HCT116 (cell line): Measurements from ENCODE around the gene IGF2R. TPM values are rescaled to one million over a fixed set of nuclear protein-coding genes. Genes with fewer than 3 reads are reported as not detected.

ENCODE experiments used
- ATAC-seq: fragments of 200-7000 bp; cut with Tn5 transposase; 2 replicates; pipeline ENCODE4 v1.9.1; 2020; ENCODE audit warnings: mild to moderate bottlenecking, moderate library complexity
- BruUV-seq: library from RNA; stranded (reverse); fragments of 400-500 nt; replicated peaks from 2 replicates; lab custom pipeline; 2021; lab: Mats Ljungman, UMichigan
- CTCF ChIA-PET: fragments of 300-600 bp; sonication (Branson Sonifier 250); formaldehyde crosslinking; loops from one replicate; lab custom pipeline; 2021; ENCODE audit warnings: antibody characterized with exemption; lab: Charles Lee
- POLR2A ChIA-PET: fragments of 300-600, 350-600 bp; sonication (Branson Sonifier 250); formaldehyde crosslinking; loops from one replicate; lab custom pipeline; 2021; ENCODE audit warnings: antibody characterized with exemption; lab: Charles Lee
- RAD21 ChIA-PET, 2 experiments: fragments of 300-600 bp; sonication (Branson Sonifier 250); formaldehyde crosslinking; loops; one replicate each; lab custom pipeline; 2023; ENCODE audit warnings: low total read pairs in 2 of 2; ENCODE audit not compliant: uncharacterized antibody in 2 of 2, unreplicated experiment in 2 of 2, low non-redundant PET in 1 of 2; lab: Charles Lee
- DNase-seq: peaks from one replicate; pipeline ENCODE4 v3.0.0-alpha.2; 2010; ENCODE audit warnings: low read depth, low spot score
- H2AFZ ChIP-seq: fragments of 200-600 bp; shearing (Covaris generic), sonication (generic); 2 replicates; pipeline ENCODE4 v1.6.1; 2017; ENCODE audit warnings: low read depth, mixed run types, mixed read lengths, antibody characterized with exemption, low read length; ENCODE audit not compliant: poor library complexity, severe bottlenecking
- H3K27ac ChIP-seq: 2 replicates; pipeline ENCODE4 v1.5.1; 2012; ENCODE audit warnings: low read depth, low read length
- H3K27me3 ChIP-seq: fragments of 200-600 bp; sonication (generic); 2 replicates; pipeline ENCODE4 v1.6.1; 2016; ENCODE audit warnings: mixed run types, low read length, mixed read lengths; ENCODE audit not compliant: insufficient read depth
- H3K36me3 ChIP-seq, 2 experiments: fragments of 200-500 bp in 1 of 2; fragments of 200-600 bp in 1 of 2; sonication (Bioruptor generic) in 1 of 2; sonication (generic) in 1 of 2; 2 replicates each; pipeline versions ENCODE4 v1.5.1 to v1.6.1; 2014 to 2016; ENCODE audit warnings: low read length in 2 of 2, inconsistent platforms in 1 of 2, mixed read lengths in 1 of 2, mixed run types in 1 of 2; ENCODE audit not compliant: insufficient read depth in 2 of 2, control insufficient read depth in 1 of 2
- H3K4me1 ChIP-seq, 2 experiments: fragments of 200-600 bp in 1 of 2; sonication (generic) in 1 of 2; 2 replicates each; pipeline versions ENCODE4 v1.5.1 to v1.6.1; 2012 to 2017; ENCODE audit warnings: low read length in 2 of 2, inconsistent platforms in 1 of 2, mild to moderate bottlenecking in 1 of 2, mixed read lengths in 1 of 2, mixed run types in 1 of 2, moderate library complexity in 1 of 2; ENCODE audit not compliant: insufficient read depth in 2 of 2, control insufficient read depth in 1 of 2
- H3K4me2 ChIP-seq: fragments of 200-600 bp; sonication (generic); 2 replicates; pipeline ENCODE4 v1.6.1; 2017; ENCODE audit warnings: mixed run types, low read length, mixed read lengths
- H3K4me3 ChIP-seq, 2 experiments: fragments of 200-600 bp in 1 of 2; sonication (generic) in 1 of 2; replicated peaks in 1 of 2; 2 replicates each; pipeline ENCODE4 v1.5.1; 2011 to 2016; ENCODE audit warnings: low read length in 2 of 2, control low read depth in 1 of 2, low read depth in 1 of 2, mild to moderate bottlenecking in 1 of 2, mixed read lengths in 1 of 2, mixed run types in 1 of 2
- H3K79me2 ChIP-seq: fragments of 200-600 bp; sonication (generic); 2 replicates; pipeline ENCODE4 v1.6.1; 2017; ENCODE audit warnings: mild to moderate bottlenecking, mixed run types, low read length, moderate library complexity, mixed read lengths; ENCODE audit not compliant: insufficient read depth
- H3K9ac ChIP-seq: fragments of 200-600 bp; sonication (generic); 2 replicates; pipeline ENCODE4 v1.6.1; 2016; ENCODE audit warnings: low read length, mixed read lengths
- H3K9me2 ChIP-seq: fragments of 200-600 bp; sonication (generic), shearing (Covaris generic); 2 replicates; pipeline ENCODE4 v1.6.1; 2017; ENCODE audit warnings: mixed run types, mild to moderate bottlenecking, moderate library complexity; ENCODE audit not compliant: insufficient read depth
- H3K9me3 ChIP-seq, 2 experiments: fragments of 200-500 bp in 1 of 2; fragments of 200-600 bp in 1 of 2; sonication (Bioruptor generic) in 1 of 2; sonication (generic) in 1 of 2; 2 replicates each; pipeline ENCODE4 v1.6.1; 2014 to 2017; ENCODE audit warnings: low read length in 2 of 2, mixed read lengths in 2 of 2, inconsistent platforms in 1 of 2, low read depth in 1 of 2, mild to moderate bottlenecking in 1 of 2, mixed run types in 1 of 2, moderate library complexity in 1 of 2; ENCODE audit not compliant: control insufficient read depth in 1 of 2, insufficient read depth in 1 of 2
- H4K20me1 ChIP-seq: fragments of 200-600 bp; sonication (generic), shearing (Covaris generic); 2 replicates; pipeline ENCODE4 v1.6.1; 2017; ENCODE audit warnings: mixed run types, mild to moderate bottlenecking, moderate library complexity; ENCODE audit not compliant: insufficient read depth
- CBX3 ChIP-seq: IDR thresholded peaks from 2 replicates; pipeline ENCODE4 v1.6.1; 2012; ENCODE audit warnings: low read depth
- EGR1 ChIP-seq: IDR thresholded peaks from 2 replicates; pipeline ENCODE4 v1.6.1; 2012; ENCODE audit warnings: low read depth
- EZH2 ChIP-seq: fragments of 200-600 bp; sonication (generic); IDR thresholded peaks from 2 replicates; pipeline ENCODE4 v1.6.1; 2017; ENCODE audit warnings: antibody characterized with exemption, mixed run types
- RAD21 ChIP-seq: IDR thresholded peaks from 2 replicates; pipeline ENCODE4 v1.6.1; 2012; ENCODE audit warnings: low read depth, mild to moderate bottlenecking
- SIN3A ChIP-seq: IDR thresholded peaks from 2 replicates; pipeline ENCODE4 v1.6.1; 2012; ENCODE audit warnings: low read depth
- TCF7L2 ChIP-seq: IDR thresholded peaks from 2 replicates; pipeline ENCODE4 v1.7.0; 2011; ENCODE audit warnings: borderline replicate concordance, inconsistent platforms; ENCODE audit not compliant: insufficient read depth, insufficient read length; ENCODE audit errors: extremely low read depth
- YY1 ChIP-seq: IDR thresholded peaks from 2 replicates; pipeline ENCODE4 v1.6.1; 2011; ENCODE audit warnings: low read length, low read depth, moderate library complexity, mild to moderate bottlenecking; ENCODE audit not compliant: insufficient replicate concordance; ENCODE audit errors: extremely low read depth
- ZFX ChIP-seq: fragments of 450-650 bp; IDR thresholded peaks from 2 replicates; pipeline ENCODE4 v1.6.1; 2017
- ZNF274 ChIP-seq: fragments of 200-500 bp; sonication (Bioruptor generic); IDR thresholded peaks from 2 replicates; pipeline ENCODE4 v1.6.1; 2014; ENCODE audit warnings: mild to moderate bottlenecking, low read depth, low read length, inconsistent platforms
- intact Hi-C: fragments of 100-400 bp; cut with micrococcal nuclease; formaldehyde crosslinking; loops from 2 replicates; pipeline ENCODE4 v1.10.0; 2022
- total RNA-seq: library from RNA; stranded (reverse); gene quantifications from one replicate; pipeline ENCODE4 v1.2.1, GENCODE V29; 2021; ENCODE audit not compliant: unreplicated experiment
- TF ChIP-seq, protein P1 (sequence below): IDR thresholded peaks from 2 replicates; pipeline ENCODE4 v1.6.1; 2011; ENCODE audit warnings: mild to moderate bottlenecking, low read length, moderate library complexity; ENCODE audit not compliant: insufficient replicate concordance; ENCODE audit errors: extremely low read depth
- TF ChIP-seq, protein P2 (sequence below), 3 experiments: fragments of 200-600 bp in 1 of 3; sonication (generic) in 1 of 3; IDR thresholded peaks in 2 of 3; conservative IDR thresholded peaks in 1 of 3; 2 replicates each; pipeline ENCODE4 v1.5.1; 2012 to 2017; ENCODE audit warnings: low read depth in 2 of 3, low read length in 2 of 3, antibody characterized with exemption in 1 of 3, borderline replicate concordance in 1 of 3, control low read depth in 1 of 3, mild to moderate bottlenecking in 1 of 3, mixed read lengths in 1 of 3, mixed run types in 1 of 3, moderate library complexity in 1 of 3; ENCODE audit not compliant: insufficient read depth in 1 of 3
- TF ChIP-seq, protein P3 (sequence below): IDR thresholded peaks from 2 replicates; pipeline ENCODE4 v1.6.1; 2012

Gene IGF2R
- total RNA-seq, 1 experiment from 2014 or later: 37.0 TPM

DNA sequence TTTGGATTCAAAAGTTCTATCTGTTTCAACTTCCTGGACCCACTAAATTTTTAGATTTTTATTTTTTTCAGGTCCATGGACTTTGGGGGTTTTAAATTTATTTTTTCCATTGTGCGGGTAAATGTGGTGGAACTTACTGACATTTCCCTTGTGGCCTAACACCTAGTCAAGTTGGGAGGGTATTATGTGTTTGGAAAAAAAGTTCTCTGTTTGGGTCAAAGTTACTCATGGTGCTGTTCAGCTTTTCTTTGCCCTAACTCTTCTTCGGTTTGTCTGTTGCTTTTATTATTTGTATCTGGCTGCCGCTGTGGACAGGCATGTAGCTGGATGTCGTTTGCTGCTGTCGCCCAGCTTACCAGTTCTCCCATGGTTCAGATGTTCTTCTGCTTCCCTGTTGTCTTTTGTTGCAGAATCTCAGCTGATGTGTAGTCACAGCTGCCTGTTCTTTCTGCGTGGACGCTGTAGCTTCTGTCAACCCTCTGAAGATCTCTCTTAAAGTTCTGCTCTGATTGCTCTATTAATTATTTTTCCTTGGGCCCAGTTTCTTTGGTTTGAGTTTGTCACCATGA, 7.9 kb downstream of the IGF2R start (continued):
- TF ChIP-seq, protein P1, sequence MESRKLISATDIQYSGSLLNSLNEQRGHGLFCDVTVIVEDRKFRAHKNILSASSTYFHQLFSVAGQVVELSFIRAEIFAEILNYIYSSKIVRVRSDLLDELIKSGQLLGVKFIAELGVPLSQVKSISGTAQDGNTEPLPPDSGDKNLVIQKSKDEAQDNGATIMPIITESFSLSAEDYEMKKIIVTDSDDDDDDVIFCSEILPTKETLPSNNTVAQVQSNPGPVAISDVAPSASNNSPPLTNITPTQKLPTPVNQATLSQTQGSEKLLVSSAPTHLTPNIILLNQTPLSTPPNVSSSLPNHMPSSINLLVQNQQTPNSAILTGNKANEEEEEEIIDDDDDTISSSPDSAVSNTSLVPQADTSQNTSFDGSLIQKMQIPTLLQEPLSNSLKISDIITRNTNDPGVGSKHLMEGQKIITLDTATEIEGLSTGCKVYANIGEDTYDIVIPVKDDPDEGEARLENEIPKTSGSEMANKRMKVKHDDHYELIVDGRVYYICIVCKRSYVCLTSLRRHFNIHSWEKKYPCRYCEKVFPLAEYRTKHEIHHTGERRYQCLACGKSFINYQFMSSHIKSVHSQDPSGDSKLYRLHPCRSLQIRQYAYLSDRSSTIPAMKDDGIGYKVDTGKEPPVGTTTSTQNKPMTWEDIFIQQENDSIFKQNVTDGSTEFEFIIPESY: no peak
- TF ChIP-seq CBX3 (no peak), SIN3A (no peak)
- TF ChIP-seq, protein P2, sequence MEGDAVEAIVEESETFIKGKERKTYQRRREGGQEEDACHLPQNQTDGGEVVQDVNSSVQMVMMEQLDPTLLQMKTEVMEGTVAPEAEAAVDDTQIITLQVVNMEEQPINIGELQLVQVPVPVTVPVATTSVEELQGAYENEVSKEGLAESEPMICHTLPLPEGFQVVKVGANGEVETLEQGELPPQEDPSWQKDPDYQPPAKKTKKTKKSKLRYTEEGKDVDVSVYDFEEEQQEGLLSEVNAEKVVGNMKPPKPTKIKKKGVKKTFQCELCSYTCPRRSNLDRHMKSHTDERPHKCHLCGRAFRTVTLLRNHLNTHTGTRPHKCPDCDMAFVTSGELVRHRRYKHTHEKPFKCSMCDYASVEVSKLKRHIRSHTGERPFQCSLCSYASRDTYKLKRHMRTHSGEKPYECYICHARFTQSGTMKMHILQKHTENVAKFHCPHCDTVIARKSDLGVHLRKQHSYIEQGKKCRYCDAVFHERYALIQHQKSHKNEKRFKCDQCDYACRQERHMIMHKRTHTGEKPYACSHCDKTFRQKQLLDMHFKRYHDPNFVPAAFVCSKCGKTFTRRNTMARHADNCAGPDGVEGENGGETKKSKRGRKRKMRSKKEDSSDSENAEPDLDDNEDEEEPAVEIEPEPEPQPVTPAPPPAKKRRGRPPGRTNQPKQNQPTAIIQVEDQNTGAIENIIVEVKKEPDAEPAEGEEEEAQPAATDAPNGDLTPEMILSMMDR (IDR thresholded peaks at IDR 0.05 in 2 of 3, conservative IDR thresholded peaks at IDR 0.05 in 1 of 3; ENCODE audit: borderline replicate concordance in 1 of 3, insufficient read depth in 1 of 3, low read depth in 2 of 3, low read length in 2 of 3): no peak

DNA sequence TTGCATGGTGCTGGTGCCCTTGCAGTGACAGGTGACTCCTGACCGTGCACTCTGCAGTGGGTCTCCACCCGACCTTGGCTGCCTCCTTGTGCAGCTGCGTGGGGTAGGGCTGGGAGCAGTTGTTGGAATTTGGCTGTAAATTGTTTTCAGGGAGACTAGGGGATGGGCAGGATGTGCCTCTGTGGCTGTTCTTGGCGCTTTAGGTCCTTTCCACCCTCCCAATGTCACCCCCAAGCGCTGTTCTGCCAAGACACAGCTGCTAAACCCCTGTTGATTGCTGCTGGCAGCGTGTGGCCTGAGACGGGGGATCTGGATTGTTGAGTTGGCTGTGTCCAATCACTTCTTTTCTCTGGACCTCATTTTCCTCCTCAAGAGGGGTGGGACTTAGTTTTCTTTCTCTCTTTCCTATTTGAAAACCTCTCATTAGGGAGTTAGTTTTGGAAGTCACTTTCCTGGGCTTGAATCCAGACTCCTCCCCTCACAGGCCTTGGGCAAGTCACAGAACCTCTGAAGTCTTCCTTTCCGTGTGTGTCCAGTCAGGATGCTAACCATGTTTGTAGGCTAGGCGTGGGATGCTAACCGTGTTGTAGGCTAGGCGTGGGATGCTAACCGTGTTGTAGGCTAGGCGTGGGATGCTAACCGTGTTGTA, 8.5 kb downstream of the IGF2R start:
- Histone ChIP-seq H3K9me2 (no peaks in the 10 kb centered on the region), H3K4me3 (no peak overlapping the region), H3K79me2 (peaks cover 80% of the 10 kb centered on the region), H2AFZ (no peak overlapping the region), H3K27me3 (no peaks in the 10 kb centered on the region), H3K27ac (no peak overlapping the region), H3K4me1 (peaks cover 0 to 9% of the 10 kb centered on the region in 2 experiments; a peak in 1 of 4 replicates)
- intact Hi-C loops: no loop called here
- no peak for ATAC-seq
- TF ChIP-seq YY1: no peak
- no peak for TF ChIP-seq EGR1
- no peak for TF ChIP-seq CBX3
- no peak for TF ChIP-seq EZH2
- TF ChIP-seq TCF7L2: no peak
- TF ChIP-seq, protein P3, sequence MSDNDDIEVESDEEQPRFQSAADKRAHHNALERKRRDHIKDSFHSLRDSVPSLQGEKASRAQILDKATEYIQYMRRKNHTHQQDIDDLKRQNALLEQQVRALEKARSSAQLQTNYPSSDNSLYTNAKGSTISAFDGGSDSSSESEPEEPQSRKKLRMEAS: no peak
- TF ChIP-seq ZFX: no peak
- no peak for TF ChIP-seq RAD21
- no peak for TF ChIP-seq ZNF274
- TF ChIP-seq, all 23 proteins: peak for 0
- Histone ChIP-seq H3K4me2 (no peak overlapping the region), H4K20me1 (no peaks in the 10 kb centered on the region), H3K9ac (no peak overlapping the region), H3K36me3 (no peaks in the 10 kb centered on the region), H3K9me3 (no peaks in the 10 kb centered on the region)
- ChIA-PET RAD21 (no interaction called here), CTCF (no interaction called here), POLR2A (no interaction called here)
- no TSS peak for BruUV-seq
- no peak for DNase-seq
